Osteocyte (in vitro differentiated cells): ENCODE data around the gene SP9. TPM values are rescaled to one million over a fixed set of nuclear protein-coding genes. Genes with fewer than 3 reads are reported as not detected.

Experiments used
- DNase-seq: peaks from one replicate; pipeline ENCODE4 v3.0.0; 2021; ENCODE audit warnings: mixed read lengths; ENCODE audit not compliant: unreplicated experiment; ENCODE audit errors: extremely low spot score
- H3K27ac Mint-ChIP-seq: one replicate; pipeline ENCODE4 v1.8.0; 2021; ENCODE audit warnings: mild to moderate bottlenecking, mixed read lengths; ENCODE audit not compliant: unreplicated experiment
- H3K27me3 Mint-ChIP-seq: one replicate; pipeline ENCODE4 v1.8.0; 2021; ENCODE audit warnings: mixed read lengths; ENCODE audit not compliant: unreplicated experiment
- H3K36me3 Mint-ChIP-seq: one replicate; pipeline ENCODE4 v1.8.0; 2021; ENCODE audit warnings: mixed read lengths; ENCODE audit not compliant: unreplicated experiment
- H3K4me1 Mint-ChIP-seq: one replicate; pipeline ENCODE4 v1.8.0; 2021; ENCODE audit warnings: mixed read lengths; ENCODE audit not compliant: unreplicated experiment
- H3K4me3 Mint-ChIP-seq: one replicate; pipeline ENCODE4 v1.8.0; 2021; ENCODE audit warnings: mild to moderate bottlenecking, moderate library complexity, mixed read lengths; ENCODE audit not compliant: unreplicated experiment
- H3K9me3 Mint-ChIP-seq: one replicate; pipeline ENCODE4 v1.8.0; 2021; ENCODE audit warnings: mixed read lengths; ENCODE audit not compliant: unreplicated experiment
- total RNA-seq: library from RNA; stranded (reverse); gene quantifications from 2 replicates; pipeline ENCODE4 v1.2.1, GENCODE V29; 2021
- TF ChIP-seq, protein P1 (sequence below): fragments of 200-600 bp; sonication (generic); IDR thresholded peaks from 2 replicates; pipeline ENCODE4 v1.5.0; 2021; ENCODE audit warnings: antibody characterized with exemption, mild to moderate bottlenecking, moderate library complexity

SP9 gene
- total RNA-seq, 1 donor from 2014 or later, result not detected

- DNase-seq, result no peak
- Mint-ChIP-seq H3K4me3 (no peak overlapping the region), H3K4me1 (no peaks in the 10 kb centered on the region), H3K27me3 (no peaks in the 10 kb centered on the region), H3K36me3 (peaks cover 47% of the 10 kb centered on the region), H3K9me3 (no peaks in the 10 kb centered on the region), H3K27ac (no peak overlapping the region)
- TF ChIP-seq, protein P1, sequence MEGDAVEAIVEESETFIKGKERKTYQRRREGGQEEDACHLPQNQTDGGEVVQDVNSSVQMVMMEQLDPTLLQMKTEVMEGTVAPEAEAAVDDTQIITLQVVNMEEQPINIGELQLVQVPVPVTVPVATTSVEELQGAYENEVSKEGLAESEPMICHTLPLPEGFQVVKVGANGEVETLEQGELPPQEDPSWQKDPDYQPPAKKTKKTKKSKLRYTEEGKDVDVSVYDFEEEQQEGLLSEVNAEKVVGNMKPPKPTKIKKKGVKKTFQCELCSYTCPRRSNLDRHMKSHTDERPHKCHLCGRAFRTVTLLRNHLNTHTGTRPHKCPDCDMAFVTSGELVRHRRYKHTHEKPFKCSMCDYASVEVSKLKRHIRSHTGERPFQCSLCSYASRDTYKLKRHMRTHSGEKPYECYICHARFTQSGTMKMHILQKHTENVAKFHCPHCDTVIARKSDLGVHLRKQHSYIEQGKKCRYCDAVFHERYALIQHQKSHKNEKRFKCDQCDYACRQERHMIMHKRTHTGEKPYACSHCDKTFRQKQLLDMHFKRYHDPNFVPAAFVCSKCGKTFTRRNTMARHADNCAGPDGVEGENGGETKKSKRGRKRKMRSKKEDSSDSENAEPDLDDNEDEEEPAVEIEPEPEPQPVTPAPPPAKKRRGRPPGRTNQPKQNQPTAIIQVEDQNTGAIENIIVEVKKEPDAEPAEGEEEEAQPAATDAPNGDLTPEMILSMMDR, result no peak
Observed at GRCh38 chr2:174385201-174385600, 50.4 kb downstream of the SP9 start.

Other genes starting within 250 kb of the SP9 start
- 77.9 and 79.4 TPM in 2 replicates for gene OLA1, start 86.4 kb upstream of the SP9 start, total RNA-seq
- 35.1 and 35.2 TPM in 2 replicates for gene SCRN3, start 60.8 kb downstream of the SP9 start, total RNA-seq
- 5.2 and 6.2 TPM in 2 replicates for gene GPR155, start 152.1 kb downstream of the SP9 start, total RNA-seq